ENCODE data around the gene INPP5K.

The INPP5K gene

DNA sequence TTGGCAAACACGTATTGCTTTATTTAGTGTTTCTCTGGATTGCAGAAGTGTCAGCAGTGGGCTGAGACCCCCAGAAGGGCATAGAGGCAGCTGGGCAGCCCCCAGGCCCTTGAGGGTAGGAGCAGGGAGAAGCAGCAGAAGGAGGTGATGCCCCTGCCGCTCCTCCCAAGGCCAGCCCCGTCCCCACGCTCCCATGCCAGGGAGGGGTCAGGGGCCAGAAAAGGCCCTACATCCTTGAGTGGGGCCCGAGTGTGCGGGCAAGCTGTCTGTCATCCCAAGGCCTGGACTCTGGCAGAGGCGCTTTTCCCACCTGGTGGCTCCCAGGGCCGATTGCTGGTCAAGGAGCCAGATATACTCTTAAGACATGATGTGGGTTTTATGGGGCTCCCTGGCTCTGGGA, 52.2 kb downstream of the INPP5K start:
- no peak overlapping the region for H2AK5ac ChIP-seq (ENCODE audit: low read length)
- no peak overlapping the region for H2BK5ac ChIP-seq (ENCODE audit: low read length)
- H3K4me2 ChIP-seq (ENCODE audit: low read length), result no peak overlapping the region
- no CpG with 5 or more reads among the region's 8 CpGs for WGBS (ENCODE audit: extremely low coverage, insufficient coverage, low lambda C conversion rate)
- H3K79me2 ChIP-seq (ENCODE audit: control insufficient read depth, insufficient read depth, low read length), result no peaks in the 10 kb centered on the region
- no peaks in the 10 kb centered on the region for H3K79me1 ChIP-seq (ENCODE audit: low read length)
- no peak for DNase-seq
- peaks cover 5% of the 10 kb centered on the region for H3K36me3 ChIP-seq (ENCODE audit: control insufficient read depth, insufficient read depth, low read length)
- H3K18ac ChIP-seq (ENCODE audit: low read length), result no peak overlapping the region
- no peaks in the 10 kb centered on the region for H3K27me3 ChIP-seq (ENCODE audit: insufficient read depth, low read length, poor library complexity)
- no peak overlapping the region for H3K27ac ChIP-seq (ENCODE audit: low read depth, low read length)
- no peak overlapping the region for H3K9ac ChIP-seq (ENCODE audit: low read length)
- no peak overlapping the region for H2BK120ac ChIP-seq (ENCODE audit: low read depth, low read length)
- no peak overlapping the region for H4K5ac ChIP-seq (ENCODE audit: low read length)
- H3K56ac ChIP-seq (ENCODE audit: low read length), result no peak overlapping the region
- no peak overlapping the region for H2BK15ac ChIP-seq (replicated peaks; ENCODE audit: low read depth)
- H3K23ac ChIP-seq (ENCODE audit: low read length), result no peak overlapping the region
- no peaks in the 10 kb centered on the region for H3K4me1 ChIP-seq (ENCODE audit: control insufficient read depth, low read depth, low read length)
- H4K8ac ChIP-seq (ENCODE audit: low read depth, low read length), result no peak overlapping the region
- no peak overlapping the region for H3K4ac ChIP-seq (ENCODE audit: low read depth, low read length)
- H3K4me3 ChIP-seq (ENCODE audit: low read length), result no peak overlapping the region

DNA sequence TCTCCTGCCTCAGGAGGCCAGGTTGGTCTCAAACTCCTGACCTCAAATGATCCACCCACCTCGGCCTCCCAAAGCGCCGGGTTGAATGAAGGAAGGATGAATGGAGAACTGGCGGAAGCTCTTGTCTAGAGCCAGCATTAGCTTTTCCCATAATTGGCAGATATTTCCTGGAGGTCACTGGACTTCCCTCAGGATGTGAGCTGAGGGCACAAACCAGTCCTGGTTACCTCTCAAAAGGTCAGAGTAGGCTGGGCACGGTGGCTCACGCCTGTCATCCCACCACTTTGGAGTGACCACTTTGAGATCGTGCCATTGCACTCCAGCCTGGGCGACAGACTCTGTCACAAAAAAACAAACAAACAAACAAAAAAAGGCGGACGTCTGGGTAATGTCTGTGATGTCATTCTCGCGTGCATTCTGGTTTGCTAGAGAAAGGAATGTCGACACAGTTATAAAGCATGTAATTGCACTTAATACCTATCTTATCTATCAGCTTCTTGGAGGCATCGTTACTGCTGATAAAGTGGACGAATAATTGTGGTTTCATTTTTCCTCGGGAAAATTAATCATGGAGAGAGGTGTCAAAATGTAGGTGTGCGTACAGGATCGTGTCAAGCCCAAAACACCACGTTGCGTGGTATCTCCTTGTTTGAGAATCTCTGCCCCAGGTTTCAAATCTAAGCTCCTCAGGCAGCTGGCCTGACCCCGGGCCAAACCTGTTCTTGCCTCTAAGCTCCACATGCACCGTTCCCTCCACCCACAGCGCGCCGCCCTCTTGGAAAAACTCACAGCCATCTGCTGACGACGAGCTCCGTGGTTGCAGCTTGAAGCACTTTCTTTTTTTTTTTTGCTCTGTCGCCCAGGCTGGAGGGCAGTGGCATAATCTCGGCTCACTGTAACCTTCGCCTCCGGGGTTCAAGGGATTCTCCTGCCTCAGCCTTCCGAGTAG, 54.0 kb downstream of the INPP5K start:
- no peak overlapping the region for H4K8ac ChIP-seq (ENCODE audit: low read depth, low read length)
- H3K4me2 ChIP-seq (ENCODE audit: low read length), result no peak overlapping the region
- no peaks in the 10 kb centered on the region for H3K27me3 ChIP-seq (ENCODE audit: insufficient read depth, low read length, poor library complexity)
- no peaks in the 10 kb centered on the region for H3K79me2 ChIP-seq (ENCODE audit: control insufficient read depth, insufficient read depth, low read length)
- H3K36me3 ChIP-seq (ENCODE audit: control insufficient read depth, insufficient read depth, low read length), result peaks cover 2% of the 10 kb centered on the region
- H2BK120ac ChIP-seq (ENCODE audit: low read depth, low read length), result no peak overlapping the region
- WGBS (ENCODE audit: extremely low coverage, insufficient coverage, low lambda C conversion rate), result no CpG with 5 or more reads among the region's 33 CpGs
- no peak overlapping the region for H3K18ac ChIP-seq (ENCODE audit: low read length)
- DNase-seq, result no peak
- H3K23ac ChIP-seq (ENCODE audit: low read length), result no peak overlapping the region
- no peak overlapping the region for H2BK15ac ChIP-seq (replicated peaks; ENCODE audit: low read depth)
- no peak overlapping the region for H3K56ac ChIP-seq (ENCODE audit: low read length)
- H4K5ac ChIP-seq (ENCODE audit: low read length), result no peak overlapping the region
- no peak overlapping the region for H3K4ac ChIP-seq (ENCODE audit: low read depth, low read length)
- H3K79me1 ChIP-seq (ENCODE audit: low read length), result no peaks in the 10 kb centered on the region
- H3K4me3 ChIP-seq (ENCODE audit: low read length), result no peak overlapping the region
- no peak overlapping the region for H2AK5ac ChIP-seq (ENCODE audit: low read length)
- H3K4me1 ChIP-seq (ENCODE audit: control insufficient read depth, low read depth, low read length), result no peaks in the 10 kb centered on the region
- H2BK5ac ChIP-seq (ENCODE audit: low read length), result no peak overlapping the region
- no peak overlapping the region for H3K9ac ChIP-seq (ENCODE audit: low read length)
- H3K27ac ChIP-seq (ENCODE audit: low read depth, low read length), result no peak overlapping the region

DNA sequence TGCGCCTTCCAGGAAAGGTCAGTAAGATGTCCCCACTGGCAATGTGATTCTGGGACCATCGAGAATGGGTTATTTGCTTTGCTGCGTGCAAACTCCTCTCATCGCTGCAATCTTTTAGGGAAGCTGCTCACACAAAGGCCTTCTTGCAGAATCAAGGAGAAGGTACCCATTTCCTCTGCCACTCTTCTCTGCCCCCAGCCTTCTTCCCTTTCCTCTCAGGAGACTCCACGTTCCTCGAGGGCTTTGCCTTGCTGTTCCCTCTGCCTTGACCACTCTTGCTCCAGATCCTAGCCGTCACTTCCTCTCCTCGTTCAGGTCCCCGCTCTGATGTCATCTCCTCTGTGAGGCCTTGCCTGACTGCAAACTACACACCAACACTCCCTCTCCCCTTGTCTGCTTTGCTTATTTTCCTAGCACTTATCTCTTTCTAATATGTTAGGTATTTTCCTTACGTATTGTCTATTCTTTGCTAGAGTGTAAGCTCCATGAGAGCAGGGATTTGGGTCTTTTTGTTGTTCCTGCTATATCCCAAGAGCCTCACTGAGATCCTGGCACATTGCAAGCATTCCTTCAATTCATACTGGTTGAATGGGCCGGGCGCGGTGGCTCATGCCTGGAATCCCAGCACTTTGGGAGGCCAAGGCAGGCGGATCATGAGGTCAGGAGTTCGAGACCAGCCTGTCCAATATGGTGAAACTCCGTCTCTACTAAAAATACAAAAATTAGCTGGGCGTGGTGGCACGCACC, 55.0 kb downstream of the INPP5K start:
- H3K36me3 ChIP-seq (ENCODE audit: control insufficient read depth, insufficient read depth, low read length), result no peaks in the 10 kb centered on the region
- no peak overlapping the region for H4K5ac ChIP-seq (ENCODE audit: low read length)
- no peak overlapping the region for H3K9ac ChIP-seq (ENCODE audit: low read length)
- H3K79me2 ChIP-seq (ENCODE audit: control insufficient read depth, insufficient read depth, low read length), result no peaks in the 10 kb centered on the region
- H3K27ac ChIP-seq (ENCODE audit: low read depth, low read length), result no peak overlapping the region
- no peak overlapping the region for H2AK5ac ChIP-seq (ENCODE audit: low read length)
- H3K18ac ChIP-seq (ENCODE audit: low read length), result no peak overlapping the region
- no peak overlapping the region for H3K23ac ChIP-seq (ENCODE audit: low read length)
- no peak overlapping the region for H2BK5ac ChIP-seq (ENCODE audit: low read length)
- H3K4ac ChIP-seq (ENCODE audit: low read depth, low read length), result no peak overlapping the region
- H2BK15ac ChIP-seq (replicated peaks; ENCODE audit: low read depth), result no peak overlapping the region
- no peak overlapping the region for H4K8ac ChIP-seq (ENCODE audit: low read depth, low read length)
- H3K27me3 ChIP-seq (ENCODE audit: insufficient read depth, low read length, poor library complexity), result no peaks in the 10 kb centered on the region
- H3K4me2 ChIP-seq (ENCODE audit: low read length), result no peak overlapping the region
- no peaks in the 10 kb centered on the region for H3K4me1 ChIP-seq (ENCODE audit: control insufficient read depth, low read depth, low read length)
- peak; percentile 51 for DNase-seq
- no peak overlapping the region for H3K4me3 ChIP-seq (ENCODE audit: low read length)
- no peak overlapping the region for H3K56ac ChIP-seq (ENCODE audit: low read length)
- H2BK120ac ChIP-seq (ENCODE audit: low read depth, low read length), result no peak overlapping the region
- WGBS (ENCODE audit: extremely low coverage, insufficient coverage, low lambda C conversion rate), result no CpG with 5 or more reads among the region's 18 CpGs
- no peaks in the 10 kb centered on the region for H3K79me1 ChIP-seq (ENCODE audit: low read length)

DNA sequence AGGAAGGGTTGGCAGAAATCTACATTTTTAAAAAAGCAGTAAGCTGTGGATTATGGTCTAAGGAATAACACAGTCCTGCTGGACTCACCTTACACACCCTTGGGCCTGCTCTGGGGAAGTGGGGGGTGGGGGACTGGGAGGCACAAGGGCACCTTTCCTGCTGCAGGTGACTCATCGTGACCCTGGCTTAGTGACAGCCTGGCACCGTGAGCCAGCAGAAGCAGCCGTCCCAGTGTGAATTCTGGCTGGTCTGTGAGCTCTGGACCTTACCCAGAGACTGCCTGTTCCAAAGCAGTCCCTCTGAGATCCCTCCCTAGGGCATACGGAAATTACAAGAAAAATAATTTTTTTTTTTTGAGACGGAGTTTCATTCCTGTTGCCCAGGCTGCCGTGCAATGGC, 56.2 kb downstream of the INPP5K start:
- DNase-seq, result no peak
- H3K4ac ChIP-seq (ENCODE audit: low read depth, low read length), result no peak overlapping the region
- H3K79me2 ChIP-seq (ENCODE audit: control insufficient read depth, insufficient read depth, low read length), result peaks cover 7% of the 10 kb centered on the region
- no peak overlapping the region for H3K18ac ChIP-seq (ENCODE audit: low read length)
- H2BK15ac ChIP-seq (replicated peaks; ENCODE audit: low read depth), result no peak overlapping the region
- H3K4me2 ChIP-seq (ENCODE audit: low read length), result no peak overlapping the region
- no CpG with 5 or more reads among the region's 6 CpGs for WGBS (ENCODE audit: extremely low coverage, insufficient coverage, low lambda C conversion rate)
- no peaks in the 10 kb centered on the region for H3K79me1 ChIP-seq (ENCODE audit: low read length)
- H3K27me3 ChIP-seq (ENCODE audit: insufficient read depth, low read length, poor library complexity), result no peaks in the 10 kb centered on the region
- no peak overlapping the region for H3K23ac ChIP-seq (ENCODE audit: low read length)
- no peak overlapping the region for H3K4me3 ChIP-seq (ENCODE audit: low read length)
- no peak overlapping the region for H2AK5ac ChIP-seq (ENCODE audit: low read length)
- H3K4me1 ChIP-seq (ENCODE audit: control insufficient read depth, low read depth, low read length), result no peaks in the 10 kb centered on the region
- no peak overlapping the region for H2BK120ac ChIP-seq (ENCODE audit: low read depth, low read length)
- no peak overlapping the region for H4K5ac ChIP-seq (ENCODE audit: low read length)
- H3K36me3 ChIP-seq (ENCODE audit: control insufficient read depth, insufficient read depth, low read length), result no peaks in the 10 kb centered on the region
- no peak overlapping the region for H3K27ac ChIP-seq (ENCODE audit: low read depth, low read length)
- H3K56ac ChIP-seq (ENCODE audit: low read length), result no peak overlapping the region
- H3K9ac ChIP-seq (ENCODE audit: low read length), result no peak overlapping the region
- no peak overlapping the region for H4K8ac ChIP-seq (ENCODE audit: low read depth, low read length)
- no peak overlapping the region for H2BK5ac ChIP-seq (ENCODE audit: low read length)

DNA sequence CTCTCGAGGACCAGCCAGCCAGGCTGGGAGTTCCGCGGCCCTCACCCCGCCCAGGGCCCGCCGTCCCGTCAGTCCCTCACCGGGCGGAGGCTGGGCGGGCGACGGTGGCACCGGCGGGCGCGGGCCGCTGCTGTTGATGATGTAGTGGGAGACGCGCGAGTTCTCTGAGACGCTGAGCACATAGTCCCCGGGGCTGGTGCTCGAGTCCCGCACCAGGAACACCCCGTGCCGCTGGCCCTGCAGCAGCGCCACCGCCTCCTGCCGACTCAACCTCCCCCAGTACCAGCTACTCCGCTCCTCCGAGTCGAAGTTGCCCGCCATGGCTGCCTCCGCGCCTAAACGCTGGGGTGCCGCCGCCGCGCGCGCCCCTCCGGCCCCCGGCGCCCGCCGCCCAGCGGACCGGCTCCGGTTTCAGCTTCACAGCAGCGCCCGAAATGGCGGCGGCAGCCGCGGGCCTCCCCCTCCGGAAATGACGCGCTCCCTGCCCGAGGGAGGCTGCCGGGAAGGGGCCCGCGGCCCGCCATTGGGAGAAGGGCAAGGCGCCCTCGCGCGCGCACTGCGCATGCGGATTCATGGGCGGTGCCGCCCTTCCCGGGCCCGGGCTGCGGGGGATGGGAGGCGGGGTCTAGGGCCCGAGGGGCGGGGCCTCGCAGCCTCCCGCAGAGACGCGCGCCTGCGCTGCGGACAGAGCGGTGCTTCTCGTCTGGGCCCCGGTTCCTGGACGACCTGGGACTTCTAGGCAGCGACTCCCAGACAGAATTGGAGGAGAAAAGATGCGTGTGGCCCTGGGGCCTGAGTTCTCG, 60.4 kb downstream of the INPP5K start, which contains the start of gene CRK:
TSS of gene CRK (minus strand) at position 436 of the 803 bp plus-strand sequence. CDS start at position 321, 115 bp downstream.
- H3K27me3 ChIP-seq (ENCODE audit: insufficient read depth, low read length, poor library complexity), result no peaks in the 10 kb centered on the region
- peaks cover 1% of the 10 kb centered on the region for H3K36me3 ChIP-seq (ENCODE audit: control insufficient read depth, insufficient read depth, low read length)
- H3K23ac ChIP-seq (ENCODE audit: low read length), result peak within 1 kb of the TSS; percentile 80
- H4K8ac ChIP-seq (ENCODE audit: low read depth, low read length), result peak within 1 kb of the TSS; percentile 89
- peak within 1 kb of the TSS; percentile 95 for H3K4me2 ChIP-seq (ENCODE audit: low read length)
- no peak within 1 kb of the TSS for H2BK5ac ChIP-seq (ENCODE audit: low read length)
- H2AK5ac ChIP-seq (ENCODE audit: low read length), result no peak within 1 kb of the TSS
- peak within 1 kb of the TSS; percentile 98 for H3K56ac ChIP-seq (ENCODE audit: low read length)
- peak within 1 kb of the TSS; percentile 99 for H3K18ac ChIP-seq (ENCODE audit: low read length)
- WGBS (ENCODE audit: extremely low coverage, insufficient coverage, low lambda C conversion rate), result no CpG with 5 or more reads among the region's 93 CpGs
- H4K5ac ChIP-seq (ENCODE audit: low read length), result no peak within 1 kb of the TSS
- H3K4ac ChIP-seq (ENCODE audit: low read depth, low read length), result peak within 1 kb of the TSS; percentile 40
- peak within 1 kb of the TSS; percentile 97 for H3K4me3 ChIP-seq (ENCODE audit: low read length)
- peak within 1 kb of the TSS; percentile 93 for H3K27ac ChIP-seq (ENCODE audit: low read depth, low read length)
- H2BK15ac ChIP-seq (replicated peaks; ENCODE audit: low read depth), result no peak within 1 kb of the TSS
- peaks cover 4% of the 10 kb centered on the region for H3K79me1 ChIP-seq (ENCODE audit: low read length)
- DNase-seq, result peak; percentile 97
- peaks cover 2% of the 10 kb centered on the region for H3K4me1 ChIP-seq (ENCODE audit: control insufficient read depth, low read depth, low read length)
- H2BK120ac ChIP-seq (ENCODE audit: low read depth, low read length), result no peak within 1 kb of the TSS
- H3K9ac ChIP-seq (ENCODE audit: low read length), result peak within 1 kb of the TSS; percentile 98
- peaks cover 46% of the 10 kb centered on the region for H3K79me2 ChIP-seq (ENCODE audit: control insufficient read depth, insufficient read depth, low read length)

All from mesendoderm (in vitro differentiated cells).